Chondrocyte (in vitro differentiated cells): ENCODE data around the gene CTDNEP1. TPM values are rescaled to one million over a fixed set of nuclear protein-coding genes. Genes with fewer than 3 reads are reported as not detected.

Experiments used
- DNase-seq: peaks from one replicate; pipeline ENCODE4 v3.0.0; 2021; ENCODE audit warnings: mixed read lengths, low spot score
- H3K27ac Mint-ChIP-seq: one replicate; pipeline ENCODE4 v1.8.0; 2021; ENCODE audit warnings: mild to moderate bottlenecking, moderate library complexity, mixed read lengths; ENCODE audit not compliant: unreplicated experiment
- H3K27me3 Mint-ChIP-seq: 2 replicates; pipeline ENCODE4 v1.8.0; 2021; ENCODE audit warnings: low read depth, mixed read lengths
- H3K36me3 Mint-ChIP-seq: 2 replicates; pipeline ENCODE4 v1.8.0; 2021; ENCODE audit warnings: low read depth, mixed read lengths
- H3K4me1 Mint-ChIP-seq: 2 replicates; pipeline ENCODE4 v1.8.0; 2021; ENCODE audit warnings: low read depth, mild to moderate bottlenecking, mixed read lengths
- H3K4me3 Mint-ChIP-seq: one replicate; pipeline ENCODE4 v1.8.0; 2021; ENCODE audit warnings: mild to moderate bottlenecking, moderate library complexity, mixed read lengths; ENCODE audit not compliant: unreplicated experiment
- H3K9me3 Mint-ChIP-seq: 2 replicates; pipeline ENCODE4 v1.8.0; 2021; ENCODE audit warnings: low read depth, mixed read lengths
- total RNA-seq: library from RNA; stranded (reverse); gene quantifications from 3 replicates; pipeline ENCODE4 v1.2.1, GENCODE V29; 2021
- TF ChIP-seq, protein P1 (sequence below): fragments of 200-600 bp; sonication (generic); IDR thresholded peaks from 2 replicates; pipeline ENCODE4 v1.5.0; 2021; ENCODE audit warnings: antibody characterized with exemption, mild to moderate bottlenecking, moderate library complexity

The CTDNEP1 gene
- total RNA-seq, 1 donor from 2014 or later, result 105 TPM

DNA sequence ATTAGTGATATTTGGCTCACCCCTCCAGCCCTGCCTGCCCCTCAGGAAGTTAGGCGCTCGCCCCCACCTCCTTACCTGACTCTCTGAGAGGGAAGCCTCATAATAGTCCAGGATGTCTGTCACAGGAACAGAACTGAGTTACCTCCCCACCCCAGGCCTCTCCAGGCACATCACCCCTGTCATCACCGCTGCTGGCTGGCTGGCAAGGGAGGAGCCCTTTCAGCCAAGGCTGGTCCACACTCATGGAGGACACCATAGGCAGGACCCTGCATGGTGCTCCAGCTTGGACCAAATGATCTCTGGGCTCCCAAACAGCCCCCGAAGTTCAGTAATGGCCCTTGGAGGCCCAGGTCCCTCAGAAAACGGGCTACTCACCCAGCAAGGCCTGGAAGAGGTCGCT is 33.4 kb downstream of the CTDNEP1 start:
- Mint-ChIP-seq H3K9me3 (no peaks in the 10 kb centered on the region), H3K27me3 (no peaks in the 10 kb centered on the region), H3K4me1 (peaks cover 79% of the 10 kb centered on the region), H3K36me3 (peaks cover 4% of the 10 kb centered on the region), H3K27ac (peak overlapping the region; percentile 51), H3K4me3 (peak overlapping the region; percentile 76)
- TF ChIP-seq, protein P1, sequence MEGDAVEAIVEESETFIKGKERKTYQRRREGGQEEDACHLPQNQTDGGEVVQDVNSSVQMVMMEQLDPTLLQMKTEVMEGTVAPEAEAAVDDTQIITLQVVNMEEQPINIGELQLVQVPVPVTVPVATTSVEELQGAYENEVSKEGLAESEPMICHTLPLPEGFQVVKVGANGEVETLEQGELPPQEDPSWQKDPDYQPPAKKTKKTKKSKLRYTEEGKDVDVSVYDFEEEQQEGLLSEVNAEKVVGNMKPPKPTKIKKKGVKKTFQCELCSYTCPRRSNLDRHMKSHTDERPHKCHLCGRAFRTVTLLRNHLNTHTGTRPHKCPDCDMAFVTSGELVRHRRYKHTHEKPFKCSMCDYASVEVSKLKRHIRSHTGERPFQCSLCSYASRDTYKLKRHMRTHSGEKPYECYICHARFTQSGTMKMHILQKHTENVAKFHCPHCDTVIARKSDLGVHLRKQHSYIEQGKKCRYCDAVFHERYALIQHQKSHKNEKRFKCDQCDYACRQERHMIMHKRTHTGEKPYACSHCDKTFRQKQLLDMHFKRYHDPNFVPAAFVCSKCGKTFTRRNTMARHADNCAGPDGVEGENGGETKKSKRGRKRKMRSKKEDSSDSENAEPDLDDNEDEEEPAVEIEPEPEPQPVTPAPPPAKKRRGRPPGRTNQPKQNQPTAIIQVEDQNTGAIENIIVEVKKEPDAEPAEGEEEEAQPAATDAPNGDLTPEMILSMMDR, result no peak
- DNase-seq, result no peak

DNA sequence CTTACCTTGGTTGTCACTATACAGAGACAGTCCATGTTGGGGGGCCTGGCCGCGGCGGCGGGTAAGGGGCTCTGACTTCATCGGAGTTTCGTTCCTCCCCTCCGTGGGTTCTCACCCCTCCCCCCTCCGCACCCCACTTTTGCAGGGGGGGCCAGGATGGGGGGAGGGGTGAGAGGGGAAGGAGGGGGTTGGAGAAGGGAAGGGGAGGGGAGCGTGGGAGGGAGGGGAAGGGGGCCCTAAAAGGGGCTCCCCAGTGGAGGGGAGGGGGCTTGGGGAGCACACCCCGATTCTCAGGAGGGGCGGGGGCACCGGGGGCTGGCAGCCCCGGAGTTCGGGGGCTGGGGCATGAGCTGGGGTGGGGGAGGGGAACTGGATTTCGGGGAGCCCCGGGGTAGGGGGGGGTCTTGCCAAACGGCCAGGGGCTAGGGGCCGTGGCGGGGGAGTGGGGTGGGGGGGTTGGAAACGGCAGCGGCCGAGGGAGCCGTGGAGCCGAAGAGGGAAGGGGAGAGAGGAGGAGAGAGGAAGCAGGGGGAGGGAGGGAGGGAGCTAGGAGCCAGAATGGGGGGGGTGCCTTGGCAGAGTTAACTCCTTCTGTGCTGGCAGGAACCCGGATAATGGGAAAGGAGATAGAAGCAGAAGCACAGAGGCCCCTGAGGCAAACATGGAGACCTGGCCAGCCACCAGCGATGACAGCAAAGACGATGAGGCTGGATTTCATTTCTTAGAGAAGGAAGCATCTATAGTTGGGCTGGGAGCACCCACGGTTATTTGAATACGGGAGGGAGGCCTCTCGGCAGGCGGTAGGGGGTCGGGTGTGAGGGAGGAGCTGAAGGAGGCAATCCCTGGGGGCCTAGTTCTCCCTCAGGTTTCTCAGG is 34.2 kb downstream of the CTDNEP1 start:
- no peaks in the 10 kb centered on the region for H3K27me3 Mint-ChIP-seq
- DNase-seq, result no peak
- H3K4me3 Mint-ChIP-seq, result peak overlapping the region; percentile 78
- H3K9me3 Mint-ChIP-seq, result no peaks in the 10 kb centered on the region
- H3K4me1 Mint-ChIP-seq, result peaks cover 80% of the 10 kb centered on the region
- H3K27ac Mint-ChIP-seq, result peak overlapping the region; percentile 88
- TF ChIP-seq, protein P1, result no peak
- peaks cover 2% of the 10 kb centered on the region for H3K36me3 Mint-ChIP-seq

DNA sequence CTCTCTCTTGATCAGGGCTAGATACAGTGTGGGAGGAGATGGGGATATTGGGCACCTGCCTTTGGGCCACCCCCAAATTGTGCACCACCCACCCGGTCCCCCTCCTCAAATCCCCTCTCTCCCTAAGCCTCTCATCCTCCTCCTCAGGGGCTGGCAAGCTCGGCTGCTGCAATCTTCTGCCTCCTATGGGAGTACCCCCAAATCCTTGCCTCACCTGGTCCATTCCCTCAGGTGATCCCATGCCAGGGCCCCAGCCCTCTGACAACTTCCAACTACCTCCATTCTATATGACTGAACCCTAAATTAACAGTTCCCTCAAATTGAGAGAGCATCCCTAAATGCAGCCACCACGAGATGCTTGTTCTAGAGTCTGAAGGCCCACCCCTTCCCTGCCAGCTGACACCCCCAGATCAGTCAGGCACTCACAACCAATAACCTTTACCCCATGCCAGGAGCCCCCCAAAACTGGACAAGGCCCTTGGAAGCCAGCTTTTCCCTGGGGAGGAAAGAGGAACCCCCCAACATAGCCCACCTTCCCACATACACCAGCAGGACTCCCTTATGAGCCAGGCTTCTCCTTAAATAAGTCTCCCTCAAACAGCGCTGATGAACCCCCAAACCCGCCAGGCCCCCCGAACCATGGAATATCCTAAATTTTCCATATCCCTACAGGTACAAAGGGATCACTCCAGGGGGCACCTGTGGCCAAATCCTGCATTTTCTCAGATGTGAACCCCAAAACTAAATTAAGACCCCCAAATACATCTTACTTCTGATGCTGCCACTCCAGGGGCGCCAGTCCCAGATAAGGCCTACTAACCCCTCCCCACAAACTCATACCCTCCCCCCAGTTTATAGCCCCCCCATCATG is 35.1 kb downstream of the CTDNEP1 start:
- Mint-ChIP-seq H3K4me1 (peaks cover 74% of the 10 kb centered on the region), H3K27me3 (no peaks in the 10 kb centered on the region), H3K27ac (peak overlapping the region; percentile 97), H3K4me3 (peak overlapping the region; percentile 78), H3K9me3 (no peaks in the 10 kb centered on the region), H3K36me3 (peaks cover 1% of the 10 kb centered on the region)
- no peak for DNase-seq
- TF ChIP-seq, protein P1, result no peak

GRCh38 chr17:7215652-7216180 is 35.8 kb downstream of the CTDNEP1 start:
- DNase-seq, result no peak
- H3K27me3 Mint-ChIP-seq, result no peaks in the 10 kb centered on the region
- H3K4me3 Mint-ChIP-seq, result peak overlapping the region; percentile 87
- peak overlapping the region; percentile 97 for H3K27ac Mint-ChIP-seq
- peaks cover 66% of the 10 kb centered on the region for H3K4me1 Mint-ChIP-seq
- H3K36me3 Mint-ChIP-seq, result no peaks in the 10 kb centered on the region
- H3K9me3 Mint-ChIP-seq, result no peaks in the 10 kb centered on the region
- TF ChIP-seq, protein P1, result no peak

DNA sequence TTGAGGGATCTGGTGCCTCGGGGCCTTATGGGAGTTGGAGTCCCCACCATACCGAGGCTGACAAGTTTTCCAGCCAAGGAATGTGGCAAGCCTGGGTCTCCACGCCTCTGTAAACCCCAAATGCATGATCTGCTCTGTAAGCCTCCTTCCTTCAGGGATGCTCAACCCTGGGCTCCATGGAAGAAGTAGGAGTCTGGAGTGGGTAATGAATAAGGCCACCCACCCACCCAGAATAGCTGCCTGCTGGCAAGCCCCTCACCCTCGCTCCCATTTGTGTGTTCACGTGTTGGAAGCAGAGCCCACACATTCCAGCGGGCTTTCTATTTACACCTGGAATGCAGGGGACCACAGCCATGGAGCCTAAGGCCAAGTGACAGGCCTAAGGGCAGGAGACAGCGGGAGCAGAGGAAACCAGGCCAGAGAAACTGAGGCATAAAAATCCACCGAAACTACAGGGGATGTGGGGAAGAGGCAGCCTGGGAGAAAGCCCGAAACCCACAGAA is 36.3 kb downstream of the CTDNEP1 start:
- no peaks in the 10 kb centered on the region for H3K27me3 Mint-ChIP-seq
- H3K4me3 Mint-ChIP-seq, result peak overlapping the region; percentile 87
- TF ChIP-seq, protein P1, result peak; percentile 28
- H3K36me3 Mint-ChIP-seq, result no peaks in the 10 kb centered on the region
- H3K9me3 Mint-ChIP-seq, result no peaks in the 10 kb centered on the region
- peaks cover 61% of the 10 kb centered on the region for H3K4me1 Mint-ChIP-seq
- DNase-seq, result no peak
- peak overlapping the region; percentile 97 for H3K27ac Mint-ChIP-seq
